Stimulated activated naive CD8-positive, alpha-beta T cell treated with anti-CD3 and anti-CD28 coated beads, Interleukin-15, Interleukin-2, amounts not matched to agents 100 U/mL and 50 U/mL, for 24 hours (primary cell): Measurements from ENCODE around the gene ONECUT2.
"Not testable (repeated sequence)": the region's sequence is repeated elsewhere in the genome, so short reads cannot be mapped to it uniquely, and the experiment has no call there.

Experiments
- ATAC-seq: fragments of 150-1000 bp; cut with Tn5 transposase; one replicate; pipeline ENCODE4 v1.10.0; 2021
- DNase-seq: peaks from one replicate; pipeline ENCODE4 v3.0.0; 2021

Gene ONECUT2

GRCh38 chr18:57446322-57446721 lies 11.1 kb downstream of the ONECUT2 start:
- ATAC-seq (no peak), DNase-seq (no peak)

DNA sequence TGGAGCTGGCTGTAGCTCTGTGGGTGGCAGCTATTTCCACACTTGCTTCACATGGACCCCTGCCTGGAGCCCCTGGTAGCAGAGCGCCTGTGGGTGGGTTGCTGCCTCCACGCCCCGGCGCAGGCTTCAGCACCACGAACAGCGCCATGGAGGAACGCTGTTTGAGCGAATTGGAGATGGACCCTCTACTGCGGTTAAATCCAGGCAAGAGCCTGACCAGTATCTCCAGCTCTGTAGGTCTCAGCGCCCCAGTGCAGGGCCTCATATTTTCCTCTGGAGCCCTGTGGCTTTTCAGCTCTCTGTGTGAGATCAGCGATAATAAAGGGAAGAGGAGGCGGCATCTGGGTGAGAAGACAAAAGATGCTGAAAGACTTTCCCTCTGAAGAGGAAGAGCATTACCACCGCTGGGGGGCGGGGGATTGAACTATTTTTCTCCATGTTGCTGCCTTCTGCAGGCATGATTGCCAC lies 12.0 kb downstream of the ONECUT2 start:
- DNase-seq (no peak), ATAC-seq (no peak)

- ATAC-seq (no peak), DNase-seq (no peak)
Observed at GRCh38 chr18:57455576-57456129, 20.5 kb downstream of the ONECUT2 start.

DNA sequence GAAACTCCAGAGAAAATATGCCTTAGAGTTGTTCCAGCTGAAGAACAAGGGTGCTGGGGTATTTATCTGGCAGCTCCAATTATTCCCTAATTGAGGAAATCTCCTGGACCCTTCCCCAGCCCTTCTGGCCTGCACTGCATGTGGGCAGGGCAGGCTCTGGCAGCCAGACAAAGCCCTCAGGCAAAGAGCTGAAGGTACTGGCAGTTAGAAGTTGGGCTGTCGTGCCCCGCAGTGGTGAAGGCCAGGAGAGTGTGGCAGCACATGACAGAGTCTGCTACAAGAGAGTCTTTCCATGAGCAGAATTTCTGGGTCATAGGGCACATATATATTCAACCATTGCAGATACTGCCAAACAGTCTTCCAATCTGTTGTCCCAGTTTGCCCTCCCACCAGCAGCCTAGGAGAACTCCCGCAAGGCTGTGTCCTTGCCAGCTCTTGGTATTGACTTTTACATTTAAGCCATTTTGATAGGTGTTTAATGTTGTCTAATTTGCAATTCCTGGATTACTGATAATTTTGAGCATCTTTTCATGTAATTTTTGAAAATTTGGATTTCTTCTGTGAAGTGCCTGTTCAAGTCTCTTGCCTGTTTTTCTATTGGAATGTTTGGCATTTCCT lies 26.6 kb downstream of the ONECUT2 start:
- DNase-seq = no peak
- ATAC-seq = no peak

DNA sequence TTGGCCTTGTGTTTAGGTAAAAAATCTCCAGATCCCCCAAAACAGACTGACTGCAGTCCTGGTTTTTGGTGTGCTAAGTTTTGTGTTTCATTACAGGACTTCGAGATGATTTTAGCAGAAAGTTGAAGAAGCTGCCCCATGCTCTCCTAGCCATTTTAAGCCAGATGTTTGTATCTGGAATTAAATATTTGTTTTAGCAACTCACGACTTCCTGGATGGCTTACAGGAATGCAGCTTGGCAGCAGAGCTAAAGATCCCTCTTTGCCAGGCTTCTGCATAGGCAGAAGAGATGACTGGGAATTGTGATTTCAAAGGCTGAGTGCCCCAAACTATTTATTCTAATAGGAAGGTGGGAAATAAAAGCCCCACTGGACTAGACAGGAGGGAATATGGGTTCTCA lies 31.1 kb downstream of the ONECUT2 start:
- no peak for ATAC-seq
- DNase-seq = no peak

DNA sequence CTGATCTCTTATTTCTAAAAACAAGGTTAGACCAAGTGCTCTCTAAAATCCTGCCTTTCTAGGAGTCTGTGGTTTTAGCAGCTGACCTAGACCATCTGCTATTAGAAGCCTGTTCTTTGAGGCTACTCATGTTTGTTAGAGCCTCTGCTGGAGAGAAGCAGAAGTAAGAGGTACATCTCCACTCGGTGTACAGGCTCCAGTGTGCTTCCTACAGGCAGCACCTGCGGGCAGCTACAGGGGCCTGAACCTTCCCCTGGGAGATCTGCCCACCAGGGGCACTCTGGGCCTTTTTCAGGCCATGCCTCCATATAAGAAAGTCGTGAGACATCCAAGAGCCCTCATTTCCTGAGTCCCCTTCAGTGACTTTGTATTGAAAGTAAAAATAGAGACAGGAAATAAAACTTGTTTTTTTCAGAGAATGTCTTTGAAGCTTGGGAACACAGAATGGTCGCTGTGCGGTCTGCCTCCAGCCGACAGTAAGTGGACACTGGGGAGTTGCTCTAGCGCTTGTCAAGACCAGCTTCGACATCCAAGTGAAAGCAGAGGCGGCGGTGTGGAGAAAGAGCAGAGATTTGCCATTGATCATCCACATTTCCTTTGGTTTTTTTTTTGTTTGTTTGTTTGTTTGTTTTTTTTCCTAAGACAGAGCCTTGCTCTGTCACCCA lies 31.7 kb downstream of the ONECUT2 start:
- no peak for DNase-seq
- ATAC-seq = no peak

DNA sequence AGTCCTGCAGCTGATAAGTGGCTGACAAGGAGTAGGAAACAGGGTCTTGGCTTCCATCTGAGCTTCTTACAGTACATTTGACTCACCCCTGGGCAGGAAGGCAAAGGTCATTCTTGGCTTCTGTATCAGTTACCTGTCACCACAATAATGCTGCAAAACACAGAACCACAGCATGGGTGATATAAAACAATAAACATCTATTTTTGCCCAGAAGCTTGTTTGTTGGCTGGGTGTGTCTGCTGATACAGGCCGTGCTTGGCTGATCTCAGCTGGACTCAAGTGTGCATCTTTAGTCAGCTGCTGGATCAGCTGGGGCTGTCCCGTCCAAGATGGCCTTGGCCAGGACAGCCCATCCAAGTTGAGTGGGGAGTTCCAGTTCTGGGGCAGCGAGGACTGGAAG lies 34.7 kb downstream of the ONECUT2 start:
- DNase-seq (no peak), ATAC-seq (no peak)

DNA sequence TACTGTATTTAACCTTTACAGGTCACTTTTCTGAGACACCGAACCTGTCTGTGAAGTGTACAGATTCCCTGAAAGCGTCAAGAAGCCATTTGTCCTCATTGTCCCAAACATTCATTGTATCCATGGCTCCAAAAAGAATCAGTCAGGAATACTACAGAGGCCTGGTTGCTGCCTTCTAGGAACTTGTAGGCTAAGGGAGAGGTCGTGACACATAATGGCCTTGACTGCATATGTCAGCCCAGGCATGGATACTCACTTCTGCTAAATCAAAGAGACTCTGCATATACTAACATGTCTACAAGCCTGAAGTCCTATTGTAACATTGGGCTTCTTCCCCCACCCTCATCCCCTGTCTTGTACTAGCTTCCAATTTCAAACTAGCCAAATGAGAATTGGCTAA lies 40.2 kb downstream of the ONECUT2 start:
- ATAC-seq (no peak), DNase-seq (no peak)

DNA sequence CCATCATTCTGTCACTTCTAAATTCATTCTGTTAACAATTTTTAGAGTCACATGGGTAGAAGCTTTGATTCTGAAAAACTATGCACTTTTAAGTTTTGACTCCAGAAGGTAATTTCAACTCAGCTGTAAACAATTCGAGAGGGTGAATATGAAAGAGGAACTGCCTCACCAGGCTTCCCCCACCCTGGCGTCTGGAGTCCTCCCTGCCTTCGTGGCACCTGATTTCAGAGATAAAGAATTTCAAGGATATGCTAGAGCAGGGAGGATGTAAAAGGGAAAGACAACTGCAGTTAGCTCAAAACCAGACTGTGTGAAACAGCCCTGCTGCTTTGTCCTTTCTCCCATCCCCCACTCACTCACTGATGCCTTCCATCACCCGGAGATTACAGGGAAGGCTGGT lies 40.7 kb downstream of the ONECUT2 start:
- DNase-seq (no peak), ATAC-seq (no peak)

DNA sequence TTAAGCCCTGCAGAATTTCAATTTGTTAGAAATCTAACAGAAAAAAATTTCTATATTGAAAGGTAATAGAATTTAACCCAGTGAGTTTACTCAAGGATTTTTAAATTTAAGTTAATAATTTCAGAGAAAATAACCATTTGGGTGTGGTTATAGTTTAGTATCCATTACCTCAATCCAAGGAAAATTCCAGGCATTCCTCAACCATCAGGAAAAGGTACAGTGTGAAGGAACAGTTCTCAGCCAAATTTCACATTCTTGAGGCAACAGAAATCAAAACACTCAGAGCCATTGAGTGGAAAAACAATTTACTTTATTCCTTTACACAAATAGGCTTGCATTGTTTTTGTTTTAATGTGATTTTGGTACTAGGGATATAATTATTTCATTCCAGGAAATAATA lies 45.6 kb downstream of the ONECUT2 start:
- ATAC-seq = no peak
- DNase-seq = no peak

DNA sequence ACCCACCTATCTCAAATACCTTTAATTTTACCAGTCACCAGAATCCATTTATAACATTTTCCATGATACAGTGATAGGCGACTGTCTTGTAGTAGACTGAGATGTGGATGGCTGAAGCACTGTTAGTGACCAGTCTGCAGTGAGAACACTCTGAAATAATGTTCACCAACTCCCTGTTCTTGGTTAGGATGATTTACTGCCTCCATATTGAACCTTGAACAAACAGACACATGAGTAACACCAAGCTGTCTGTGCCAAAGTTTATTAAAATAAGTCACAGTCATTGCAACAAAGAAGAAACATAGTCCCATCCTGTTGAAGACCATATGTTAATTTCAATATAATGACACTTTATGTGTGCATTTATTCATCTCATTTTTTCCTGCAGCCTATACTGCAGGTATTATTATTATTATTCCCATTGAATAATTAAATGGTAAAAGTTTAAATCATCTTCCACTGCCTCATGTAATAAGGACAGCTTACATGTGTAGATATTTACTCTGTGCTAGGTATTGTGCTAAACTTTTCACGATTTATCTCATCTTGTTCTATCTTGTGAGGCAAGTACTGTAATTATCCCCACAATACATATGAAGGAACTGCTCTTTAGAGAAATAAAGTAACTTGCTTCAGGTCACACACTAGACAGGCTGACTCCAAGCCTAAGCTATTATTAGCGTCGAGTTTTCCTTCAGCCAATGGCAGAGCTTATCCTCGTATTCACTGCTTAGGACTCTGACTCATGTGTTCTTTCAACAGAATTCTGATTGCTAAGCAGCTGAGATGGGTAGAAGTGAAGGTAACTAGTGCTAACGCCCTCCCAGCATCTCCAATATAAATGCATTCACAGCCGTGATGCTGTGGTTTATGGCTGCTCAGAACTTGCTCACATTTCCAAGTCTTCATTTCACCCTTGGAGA lies 62.5 kb downstream of the ONECUT2 start:
- DNase-seq = no peak
- no peak for ATAC-seq

DNA sequence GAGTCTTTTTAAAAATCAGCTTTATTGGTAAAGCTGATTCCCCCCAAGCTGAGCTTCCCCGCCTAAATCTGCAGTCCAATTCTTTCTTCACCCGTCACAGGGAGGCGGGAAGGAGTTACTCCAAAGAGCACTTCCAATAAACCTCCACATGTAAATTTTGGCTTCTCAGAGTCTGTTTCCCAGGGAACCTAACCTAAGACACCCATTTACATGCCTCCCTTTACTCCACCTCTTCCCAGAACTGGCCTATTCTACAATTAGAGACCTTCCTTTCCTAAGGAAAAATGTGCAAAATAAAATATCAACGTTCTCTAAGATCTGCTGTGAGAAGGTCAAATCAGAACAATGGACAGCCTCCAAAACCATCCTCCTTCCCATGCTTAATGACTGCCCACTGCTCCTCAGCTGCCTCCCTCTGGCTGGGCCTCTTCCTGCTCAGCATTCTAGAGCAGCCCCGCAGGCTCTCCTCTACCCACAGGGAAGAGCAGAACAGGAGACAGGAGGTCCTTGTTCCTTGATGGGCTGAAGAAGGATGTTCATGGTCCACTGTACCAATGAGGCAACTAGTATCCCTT lies 63.6 kb downstream of the ONECUT2 start:
- DNase-seq = no peak
- no peak for ATAC-seq

DNA sequence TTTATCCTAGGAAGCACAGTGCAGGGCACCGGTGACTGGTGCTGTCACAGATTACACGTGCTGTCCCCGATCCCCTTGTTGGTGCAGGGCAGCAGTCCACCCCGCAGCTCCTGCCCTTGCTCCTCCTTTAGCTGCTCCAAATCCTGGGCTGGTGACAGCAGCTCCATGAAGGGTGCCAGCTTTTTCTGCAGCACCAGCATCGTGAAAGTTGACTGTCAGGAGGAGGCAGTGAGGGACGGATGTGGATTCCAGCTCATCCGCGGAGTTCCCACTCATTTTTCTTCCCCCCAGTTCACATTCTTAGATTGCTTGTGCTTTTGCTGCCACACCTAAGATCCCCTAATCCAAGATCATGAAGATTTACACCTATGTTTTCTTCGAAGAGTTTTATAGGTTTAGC lies 67.5 kb downstream of the ONECUT2 start:
- no peak for DNase-seq
- no peak for ATAC-seq

GRCh38 chr18:57505231-57505630 lies 70.1 kb downstream of the ONECUT2 start:
- no peak for DNase-seq
- ATAC-seq = no peak

GRCh38 chr18:57516056-57516455 lies 80.9 kb downstream of the ONECUT2 start:
- ATAC-seq (no peak), DNase-seq (no peak)

DNA sequence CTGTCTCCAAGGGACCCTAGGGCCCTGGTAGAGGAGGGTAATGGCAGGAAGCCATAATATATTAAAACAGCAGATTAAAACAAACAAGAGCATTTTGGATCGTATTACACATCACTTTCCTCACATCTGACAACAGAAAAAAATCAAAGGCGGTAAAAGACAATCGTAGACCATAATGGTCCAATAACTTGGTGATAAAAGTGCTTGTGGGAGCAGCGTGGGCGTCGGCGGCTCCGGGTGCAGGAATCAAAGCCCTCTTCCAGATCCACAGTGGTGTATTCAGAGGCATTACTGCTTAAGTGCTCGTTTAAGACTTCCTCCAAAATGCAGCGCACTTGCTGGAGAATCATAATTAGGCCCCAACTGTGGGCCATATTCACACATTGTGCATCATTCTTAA lies 83.4 kb downstream of the ONECUT2 start:
- DNase-seq (no peak), ATAC-seq (no peak)

DNA sequence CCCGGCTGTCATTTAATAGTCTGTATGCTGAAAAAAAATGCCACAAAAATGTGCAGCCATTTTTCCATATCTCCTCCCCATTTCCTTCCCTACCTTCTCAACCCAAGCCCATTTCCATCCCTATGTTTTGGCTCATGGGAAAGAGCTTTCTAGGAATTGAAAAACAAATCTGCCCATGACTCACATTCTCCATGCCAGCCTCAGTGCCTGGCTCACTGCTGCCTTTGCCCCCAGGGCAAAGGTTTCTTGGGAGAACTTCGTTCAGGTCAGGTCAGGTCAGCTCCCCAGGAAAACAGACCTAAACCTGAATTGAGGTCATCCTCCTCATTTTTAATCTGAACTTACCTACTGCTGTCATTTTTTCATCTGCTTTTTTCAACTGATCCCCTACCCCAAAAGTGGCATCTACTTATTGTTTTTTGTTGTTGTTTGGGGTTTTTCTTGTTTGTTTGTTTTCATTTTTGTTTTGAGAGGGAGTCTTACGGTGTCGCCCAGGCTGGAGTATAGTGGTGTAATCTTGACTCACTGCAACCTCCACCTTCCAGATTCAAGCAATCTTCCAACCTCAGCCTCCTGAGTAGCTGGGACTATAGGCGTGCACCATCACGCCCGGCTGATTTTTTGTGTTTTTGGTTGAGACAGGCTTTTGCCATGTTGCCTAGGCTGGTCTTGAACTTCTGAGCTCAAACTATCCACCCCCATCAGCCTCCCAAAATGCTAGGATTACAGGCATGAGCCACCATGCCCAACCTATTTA lies 84.7 kb downstream of the ONECUT2 start:
- DNase-seq = no peak
- no peak for ATAC-seq

DNA sequence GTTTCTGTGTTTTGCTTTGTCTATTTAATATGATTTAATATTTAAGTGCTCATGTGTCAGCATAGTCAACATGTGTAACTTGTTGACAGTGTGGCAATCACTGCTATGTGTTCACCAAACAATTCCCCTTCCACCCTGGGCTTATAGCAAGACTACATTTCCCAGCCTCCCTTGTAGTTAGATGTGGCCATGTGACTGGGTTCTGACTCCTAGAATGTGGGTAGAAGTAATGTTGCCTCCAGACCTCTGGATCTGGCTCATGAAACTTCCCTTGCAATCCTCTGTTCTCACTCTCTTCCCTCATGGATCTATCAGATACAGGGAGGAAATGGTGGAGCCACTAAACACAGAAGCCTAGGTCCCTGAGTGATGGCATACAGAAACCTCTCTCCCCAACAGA lies 87.2 kb downstream of the ONECUT2 start:
- ATAC-seq, DNase-seq: not testable (repeated sequence)

- no peak for DNase-seq
- ATAC-seq = no peak
Observed at GRCh38 chr18:57523171-57523956, 88.2 kb downstream of the ONECUT2 start.

GRCh38 chr18:57527556-57528229 lies 92.5 kb downstream of the ONECUT2 start:
- DNase-seq (no peak), ATAC-seq (no peak)
